ENCODE results near the gene EYA2.

The EYA2 gene

DNA sequence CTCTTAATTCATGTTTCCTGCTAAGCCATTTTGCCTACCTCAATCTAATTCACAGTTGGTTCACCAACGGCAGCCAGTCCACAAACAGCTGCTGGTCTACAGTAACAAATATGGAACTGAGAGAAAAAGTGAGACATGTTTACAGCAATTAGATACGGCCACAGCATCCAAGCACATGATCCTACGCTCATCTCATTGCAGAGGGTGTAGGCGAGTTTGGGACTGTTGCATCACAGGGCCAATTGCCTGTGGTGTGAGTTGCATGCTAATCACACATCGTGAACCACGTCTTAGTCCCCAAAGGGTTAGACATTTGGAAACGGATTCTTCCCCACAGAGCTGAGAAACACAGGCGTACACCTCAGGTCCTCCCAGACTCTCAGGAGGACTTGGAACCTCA, 166.9 kb downstream of the EYA2 start:
- Mint-ChIP-seq H3K27me3 (ENCODE audit: low read depth) (no peaks in the 10 kb centered on the region), H3K4me1 (ENCODE audit: low read depth) (no peaks in the 10 kb centered on the region), H3K4me3 (no peak overlapping the region), H3K9me3 (peaks cover 6% of the 10 kb centered on the region), H3K36me3 (ENCODE audit: low read depth) (no peaks in the 10 kb centered on the region), H3K27ac (no peak overlapping the region)

DNA sequence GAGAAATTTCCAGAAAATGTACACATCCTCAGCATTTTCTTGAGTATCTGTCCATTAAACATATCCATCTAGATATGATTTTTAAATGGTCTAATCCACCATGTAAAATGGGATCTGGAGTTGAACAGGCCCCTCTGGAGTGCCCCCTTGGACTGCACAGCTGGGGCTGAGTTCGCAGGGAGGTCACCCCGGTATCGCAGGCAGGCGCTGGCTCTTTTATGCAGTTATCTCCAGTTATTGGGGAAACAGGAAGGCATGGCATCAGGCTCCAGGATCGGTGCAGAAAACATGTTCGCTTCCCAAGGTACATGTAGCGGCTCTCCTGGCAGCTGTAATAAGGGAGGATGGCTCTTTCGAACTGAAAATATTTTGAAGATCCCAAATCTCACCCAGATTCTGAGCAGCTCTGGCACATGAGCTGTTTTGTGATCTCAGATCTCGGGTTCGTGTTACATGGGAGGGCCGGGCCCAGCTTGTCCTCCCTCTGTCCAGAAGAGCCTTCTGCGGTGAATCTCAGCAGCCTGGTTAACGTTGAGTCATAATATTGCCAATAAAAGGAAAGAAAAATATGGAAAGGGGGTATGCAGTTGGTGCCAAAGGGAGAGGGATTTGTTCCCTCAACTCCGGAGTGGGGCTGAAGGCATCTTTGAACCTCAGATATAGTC, 167.7 kb downstream of the EYA2 start:
- no peak overlapping the region for H3K27ac Mint-ChIP-seq
- H3K9me3 Mint-ChIP-seq: peaks cover 11% of the 10 kb centered on the region
- no peaks in the 10 kb centered on the region for H3K27me3 Mint-ChIP-seq (ENCODE audit: low read depth)
- no peak overlapping the region for H3K4me3 Mint-ChIP-seq
- H3K4me1 Mint-ChIP-seq (ENCODE audit: low read depth): no peaks in the 10 kb centered on the region
- H3K36me3 Mint-ChIP-seq (ENCODE audit: low read depth): no peaks in the 10 kb centered on the region

DNA sequence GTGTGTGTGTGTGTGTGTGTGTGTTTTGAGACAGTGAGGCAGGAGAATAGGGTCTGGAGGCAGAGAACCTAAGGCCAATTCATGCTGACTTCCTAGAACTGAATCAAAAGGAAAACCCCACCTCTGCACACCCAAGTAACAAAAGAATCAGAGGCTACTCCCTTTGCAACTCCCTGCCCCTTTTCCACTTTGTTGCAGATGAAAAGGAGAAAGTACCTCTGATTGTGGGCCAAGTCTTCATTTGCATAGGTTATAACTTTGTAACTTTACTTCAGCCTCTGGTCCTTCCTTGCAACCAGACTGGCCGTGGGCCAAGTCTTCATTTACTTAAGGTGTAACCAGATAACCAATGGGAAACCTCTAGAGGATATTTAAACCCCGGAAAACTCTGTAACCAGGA, 168.8 kb downstream of the EYA2 start:
- Mint-ChIP-seq H3K27ac (no peak overlapping the region), H3K9me3 (peaks cover 21% of the 10 kb centered on the region), H3K27me3 (ENCODE audit: low read depth) (no peaks in the 10 kb centered on the region), H3K4me1 (ENCODE audit: low read depth) (no peaks in the 10 kb centered on the region), H3K4me3 (no peak overlapping the region), H3K36me3 (ENCODE audit: low read depth) (no peaks in the 10 kb centered on the region)

DNA sequence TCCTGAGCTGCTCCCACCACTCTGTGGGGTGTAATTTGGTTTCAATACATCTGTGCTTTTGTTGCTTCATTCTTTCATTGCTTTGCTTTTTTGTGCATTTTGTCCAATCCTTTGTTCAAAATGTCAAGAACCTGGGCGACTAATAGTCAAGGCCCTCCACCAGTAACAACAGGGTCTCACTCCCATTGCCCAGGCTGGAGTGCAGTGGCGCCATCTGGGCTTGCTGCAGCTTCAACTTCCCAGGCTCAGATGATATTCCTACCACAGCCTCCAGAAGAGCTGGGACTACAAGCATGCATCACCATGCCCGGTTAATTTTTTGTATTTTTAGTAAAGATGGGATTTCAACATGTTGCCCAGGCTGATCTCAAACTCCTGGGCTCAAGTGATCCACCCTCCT, 169.2 kb downstream of the EYA2 start:
- no peaks in the 10 kb centered on the region for H3K27me3 Mint-ChIP-seq (ENCODE audit: low read depth)
- no peaks in the 10 kb centered on the region for H3K36me3 Mint-ChIP-seq (ENCODE audit: low read depth)
- peaks cover 25% of the 10 kb centered on the region for H3K9me3 Mint-ChIP-seq
- no peak overlapping the region for H3K27ac Mint-ChIP-seq
- H3K4me3 Mint-ChIP-seq: no peak overlapping the region
- no peaks in the 10 kb centered on the region for H3K4me1 Mint-ChIP-seq (ENCODE audit: low read depth)

DNA sequence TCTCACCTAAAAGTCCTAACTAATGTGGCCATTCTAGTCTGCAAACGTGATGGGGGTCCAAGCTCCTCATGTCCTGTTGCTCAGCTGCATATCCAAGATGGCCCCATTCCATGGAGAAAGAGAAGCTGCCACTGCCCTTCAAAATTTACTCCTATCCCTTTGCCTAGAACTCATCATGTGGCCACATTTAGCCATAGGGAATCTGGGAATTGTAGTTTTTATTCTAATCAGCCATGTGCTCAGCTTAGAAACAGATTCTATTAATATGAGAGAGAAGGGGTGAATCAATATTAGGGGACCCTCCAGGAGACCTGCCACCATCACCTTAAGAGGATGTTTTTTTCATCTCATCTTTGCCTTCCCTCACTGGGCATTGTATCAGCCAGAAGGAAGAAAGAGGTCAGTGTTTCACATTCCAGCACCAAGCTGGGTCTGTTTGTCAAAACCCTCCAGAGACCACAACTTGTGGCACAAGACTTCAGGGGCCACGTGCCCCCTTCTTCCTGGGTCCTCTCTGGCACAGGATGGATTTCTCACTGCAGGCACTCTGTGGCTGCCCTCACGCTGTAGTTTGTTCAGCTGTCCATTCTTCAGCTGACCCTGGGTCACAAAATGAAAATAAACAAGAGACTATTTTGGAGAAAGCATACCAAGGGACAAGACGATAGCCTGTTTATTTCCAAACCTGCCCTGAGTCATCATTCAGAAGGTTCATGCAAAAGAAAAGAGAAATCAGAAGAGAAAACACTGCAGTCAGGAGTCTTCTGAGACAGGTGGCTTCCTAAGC, 172.0 kb downstream of the EYA2 start:
- Mint-ChIP-seq H3K27ac (no peak overlapping the region), H3K4me3 (no peak overlapping the region), H3K4me1 (ENCODE audit: low read depth) (no peaks in the 10 kb centered on the region), H3K9me3 (peaks cover 27% of the 10 kb centered on the region), H3K36me3 (ENCODE audit: low read depth) (no peaks in the 10 kb centered on the region), H3K27me3 (ENCODE audit: low read depth) (no peaks in the 10 kb centered on the region)

DNA sequence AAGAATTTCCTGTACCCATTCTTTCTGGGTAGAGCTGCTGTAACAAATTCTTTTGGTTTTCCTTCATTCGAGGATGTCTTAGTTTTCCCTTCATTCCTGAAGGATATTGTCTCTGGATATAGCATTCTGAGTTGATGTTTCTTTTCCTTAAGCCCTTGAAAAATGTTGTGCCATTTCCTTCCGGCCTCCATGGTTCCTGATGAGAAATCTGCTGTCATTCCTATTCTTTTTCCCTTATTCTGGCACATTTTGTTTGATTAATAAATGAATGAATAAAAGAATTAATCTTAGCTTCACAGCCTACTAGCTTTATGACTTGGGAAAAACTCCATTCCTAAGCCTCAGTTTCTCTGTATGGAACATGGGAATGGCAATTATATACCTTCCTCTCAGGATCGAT, 173.1 kb downstream of the EYA2 start:
- Mint-ChIP-seq H3K4me1 (ENCODE audit: low read depth) (no peaks in the 10 kb centered on the region), H3K4me3 (no peak overlapping the region), H3K27me3 (ENCODE audit: low read depth) (no peaks in the 10 kb centered on the region), H3K36me3 (ENCODE audit: low read depth) (no peaks in the 10 kb centered on the region), H3K27ac (no peak overlapping the region), H3K9me3 (peaks cover 27% of the 10 kb centered on the region)

DNA sequence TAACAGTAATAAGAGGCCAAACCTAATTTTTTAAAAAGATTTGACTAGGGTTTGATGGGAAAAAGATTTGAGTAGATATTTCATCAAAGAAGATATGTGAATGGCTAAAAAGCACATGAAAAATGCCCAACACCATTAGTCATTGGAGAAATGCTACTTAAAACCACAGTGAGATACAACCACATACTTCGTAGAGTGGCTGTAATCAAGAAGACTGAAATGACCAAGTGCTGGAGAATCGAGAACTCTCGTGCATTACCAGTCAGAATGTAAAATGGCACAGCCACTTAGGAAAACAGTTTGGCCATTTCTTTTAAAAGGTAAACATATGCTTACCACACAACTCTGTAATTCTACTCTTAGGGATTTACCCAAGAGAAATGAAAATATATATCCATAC, 175.5 kb downstream of the EYA2 start:
- Mint-ChIP-seq H3K9me3 (peaks cover 27% of the 10 kb centered on the region), H3K4me3 (no peak overlapping the region)

DNA sequence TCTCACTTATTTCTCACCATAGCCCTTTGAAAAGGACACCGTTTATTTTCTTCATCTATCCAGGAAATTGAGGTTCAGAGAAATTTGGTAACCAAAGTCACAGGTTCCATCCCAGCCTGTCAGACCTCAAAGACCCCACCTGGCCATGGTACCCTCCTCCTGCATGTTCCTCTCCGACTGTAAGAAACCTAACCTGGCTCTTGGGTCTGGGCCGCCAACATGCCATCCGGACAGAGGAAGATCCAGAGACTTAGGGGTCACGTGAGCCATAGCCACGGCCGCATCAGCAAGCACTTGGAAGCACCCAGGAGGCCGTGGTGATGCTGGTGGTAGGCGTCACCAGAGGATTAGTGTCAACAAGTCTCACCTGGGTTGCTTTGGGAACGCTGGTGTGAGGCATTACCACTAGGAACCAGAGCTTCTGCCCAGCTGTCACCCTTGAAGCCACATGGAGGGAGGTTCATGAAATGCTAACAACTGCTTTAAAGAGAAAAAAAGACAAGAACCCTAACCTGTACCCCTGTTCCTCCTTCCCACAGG, 177.1 kb downstream of the EYA2 start:
- Mint-ChIP-seq H3K4me3 (no peak overlapping the region), H3K4me1 (ENCODE audit: low read depth) (no peaks in the 10 kb centered on the region), H3K27ac (no peak overlapping the region), H3K36me3 (ENCODE audit: low read depth) (no peaks in the 10 kb centered on the region), H3K27me3 (ENCODE audit: low read depth) (no peaks in the 10 kb centered on the region), H3K9me3 (peaks cover 35% of the 10 kb centered on the region)

More for the DNA sequence above, 175.5 kb downstream of the EYA2 start:
- H3K27ac Mint-ChIP-seq: no peak overlapping the region
- H3K4me1 Mint-ChIP-seq (ENCODE audit: low read depth): no peaks in the 10 kb centered on the region
- no peaks in the 10 kb centered on the region for H3K27me3 Mint-ChIP-seq (ENCODE audit: low read depth)
- no peaks in the 10 kb centered on the region for H3K36me3 Mint-ChIP-seq (ENCODE audit: low read depth)

DNA sequence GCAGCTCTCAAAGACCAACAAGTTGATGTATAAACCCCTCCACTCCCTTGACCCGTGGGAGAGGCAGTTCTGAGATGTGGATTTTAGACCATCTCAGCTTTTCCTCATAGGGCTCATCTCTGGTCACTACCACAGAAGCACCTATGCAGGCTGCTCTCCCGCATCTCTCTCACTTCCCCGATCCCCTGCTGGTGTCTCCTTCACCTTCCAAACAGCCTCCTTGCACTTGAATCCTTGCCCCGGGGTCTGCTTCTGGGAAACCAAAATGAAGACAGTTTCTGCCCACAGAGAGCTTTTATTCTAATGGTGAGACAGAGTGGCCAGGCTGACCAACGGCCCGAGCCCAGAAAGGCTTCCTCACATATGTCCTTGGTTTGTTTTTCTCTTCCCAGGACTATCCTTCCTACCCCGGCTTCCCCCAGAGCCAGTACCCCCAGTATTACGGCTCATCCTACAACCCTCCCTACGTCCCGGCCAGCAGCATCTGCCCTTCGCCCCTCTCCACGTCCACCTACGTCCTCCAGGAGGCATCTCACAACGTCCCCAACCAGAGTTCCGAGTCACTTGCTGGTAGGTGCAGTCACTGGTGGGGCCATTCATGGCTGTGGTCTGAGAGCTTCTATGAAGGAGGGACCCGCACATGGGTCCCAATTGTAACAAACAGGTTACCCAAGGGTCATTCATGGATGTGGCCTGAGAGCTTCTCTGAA, 179.3 kb downstream of the EYA2 start:
- H3K4me3 Mint-ChIP-seq: no peak overlapping the region

DNA sequence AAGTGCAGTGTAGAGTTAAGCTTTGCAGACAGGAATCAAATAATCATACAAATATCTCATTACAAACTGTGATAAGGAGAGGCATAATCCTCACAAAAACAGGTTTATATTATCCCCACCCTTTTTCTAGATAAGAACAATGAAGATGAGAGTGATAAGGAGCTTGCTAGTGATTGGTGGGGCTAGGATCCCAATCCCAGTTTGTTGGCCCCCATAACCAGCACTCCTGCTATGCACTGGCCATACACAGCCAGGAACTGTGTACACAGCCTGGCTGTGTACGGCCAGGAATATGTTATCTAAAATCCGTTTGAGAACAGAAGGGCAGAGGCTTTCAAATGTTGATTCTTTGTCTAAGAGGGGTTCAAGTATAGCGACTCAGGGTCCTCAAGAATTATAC, 180.6 kb downstream of the EYA2 start:
- H3K27ac Mint-ChIP-seq: no peak overlapping the region
- H3K4me1 Mint-ChIP-seq (ENCODE audit: low read depth): no peaks in the 10 kb centered on the region
- no peak overlapping the region for H3K4me3 Mint-ChIP-seq
- H3K36me3 Mint-ChIP-seq (ENCODE audit: low read depth): no peaks in the 10 kb centered on the region
- H3K9me3 Mint-ChIP-seq: peaks cover 21% of the 10 kb centered on the region
- no peaks in the 10 kb centered on the region for H3K27me3 Mint-ChIP-seq (ENCODE audit: low read depth)

More for the DNA sequence above, 179.3 kb downstream of the EYA2 start:
- Mint-ChIP-seq H3K36me3 (ENCODE audit: low read depth) (no peaks in the 10 kb centered on the region), H3K9me3 (peaks cover 23% of the 10 kb centered on the region), H3K27ac (no peak overlapping the region), H3K4me1 (ENCODE audit: low read depth) (no peaks in the 10 kb centered on the region), H3K27me3 (ENCODE audit: low read depth) (no peaks in the 10 kb centered on the region)

DNA sequence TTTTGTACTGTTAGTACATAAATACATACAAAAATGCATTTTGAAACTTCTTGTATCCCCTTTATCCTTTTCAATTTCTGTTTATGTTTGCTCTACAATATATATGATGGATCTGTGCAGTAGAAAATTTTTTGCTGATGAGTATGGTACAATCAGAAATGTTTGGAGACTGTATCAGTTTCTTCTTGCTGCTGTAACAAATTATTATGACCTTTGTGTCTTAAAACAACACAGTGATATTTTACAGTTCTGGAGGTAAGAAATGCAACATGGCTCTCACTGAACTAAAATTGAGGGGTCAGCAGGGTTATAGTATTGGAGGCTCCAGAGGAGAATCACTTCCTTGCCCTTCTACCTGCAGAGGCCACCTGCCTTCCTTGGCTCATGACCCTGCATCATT, 184.4 kb downstream of the EYA2 start:
- Mint-ChIP-seq H3K4me3 (no peak overlapping the region), H3K4me1 (ENCODE audit: low read depth) (no peaks in the 10 kb centered on the region), H3K27ac (no peak overlapping the region), H3K36me3 (ENCODE audit: low read depth) (no peaks in the 10 kb centered on the region), H3K27me3 (ENCODE audit: low read depth) (peaks cover 4% of the 10 kb centered on the region), H3K9me3 (peaks cover 18% of the 10 kb centered on the region)

DNA sequence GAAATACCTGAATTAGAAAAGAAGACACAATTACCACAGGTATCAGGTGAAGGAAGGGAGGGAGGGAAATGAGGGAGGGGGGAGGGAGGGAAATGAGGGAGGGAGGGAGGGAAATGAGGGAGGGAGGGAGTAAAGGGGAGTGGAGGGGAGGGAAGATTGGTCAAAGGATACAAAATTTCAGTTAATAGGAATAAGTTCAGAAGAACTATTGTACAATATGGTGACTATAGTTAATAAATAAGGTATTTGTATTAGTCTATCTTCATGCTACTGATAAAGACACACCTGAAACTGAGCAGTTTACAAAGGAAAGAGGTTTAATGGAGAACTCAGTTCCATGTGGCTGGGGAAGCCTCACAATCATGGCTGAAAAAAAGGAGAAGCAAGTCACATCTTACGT, 185.7 kb downstream of the EYA2 start:
- H3K9me3 Mint-ChIP-seq: peaks cover 17% of the 10 kb centered on the region
- no peaks in the 10 kb centered on the region for H3K4me1 Mint-ChIP-seq (ENCODE audit: low read depth)
- H3K27ac Mint-ChIP-seq: no peak overlapping the region

DNA sequence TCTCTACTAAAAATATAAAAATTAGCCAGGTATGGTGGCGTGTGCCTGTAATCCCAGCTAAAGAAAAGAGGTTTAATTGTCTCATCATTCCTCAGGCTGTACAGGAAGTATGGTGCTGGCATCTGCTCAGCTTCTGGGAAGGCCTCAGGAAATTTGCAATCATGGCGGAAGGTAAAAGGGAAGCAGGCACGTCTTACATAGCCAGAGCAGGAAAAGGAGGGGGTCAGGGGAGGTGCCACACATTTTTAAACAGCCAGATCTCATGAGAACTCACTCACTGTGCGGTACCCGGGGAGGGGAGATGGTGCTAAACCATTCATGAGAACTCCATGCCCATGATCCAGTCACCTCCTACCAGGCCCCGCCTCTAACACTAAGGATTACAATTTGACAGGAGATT, 191.7 kb downstream of the EYA2 start:
- H3K9me3 Mint-ChIP-seq: no peaks in the 10 kb centered on the region
- peaks cover 4% of the 10 kb centered on the region for H3K27me3 Mint-ChIP-seq (ENCODE audit: low read depth)
- H3K27ac Mint-ChIP-seq: no peak overlapping the region
- no peak overlapping the region for H3K4me3 Mint-ChIP-seq
- no peaks in the 10 kb centered on the region for H3K36me3 Mint-ChIP-seq (ENCODE audit: low read depth)
- no peaks in the 10 kb centered on the region for H3K4me1 Mint-ChIP-seq (ENCODE audit: low read depth)

More for the DNA sequence above, 185.7 kb downstream of the EYA2 start:
- no peaks in the 10 kb centered on the region for H3K36me3 Mint-ChIP-seq (ENCODE audit: low read depth)
- peaks cover 4% of the 10 kb centered on the region for H3K27me3 Mint-ChIP-seq (ENCODE audit: low read depth)
- no peak overlapping the region for H3K4me3 Mint-ChIP-seq

DNA sequence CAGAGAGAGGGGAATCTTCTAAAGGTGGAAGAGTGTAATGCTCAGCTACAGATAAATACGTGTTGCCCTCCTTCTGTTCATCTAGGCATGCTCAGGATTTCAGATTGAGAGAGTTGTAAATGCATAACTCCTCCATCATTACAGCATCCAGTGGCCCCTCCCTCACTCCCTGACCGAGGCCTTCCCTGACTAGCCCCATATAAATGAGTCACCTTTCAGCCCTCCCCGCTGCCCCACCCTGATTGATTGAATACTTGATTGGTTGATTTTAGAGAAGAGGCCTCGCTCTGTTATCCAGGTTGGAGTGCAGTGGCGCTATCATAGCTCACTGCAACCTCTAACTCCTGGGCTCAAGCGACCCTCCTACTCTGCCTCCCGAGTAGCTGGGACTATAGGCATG, 193.7 kb downstream of the EYA2 start:
- Mint-ChIP-seq H3K4me1 (ENCODE audit: low read depth) (no peaks in the 10 kb centered on the region), H3K27me3 (ENCODE audit: low read depth) (no peaks in the 10 kb centered on the region), H3K4me3 (no peak overlapping the region), H3K36me3 (ENCODE audit: low read depth) (no peaks in the 10 kb centered on the region), H3K27ac (no peak overlapping the region), H3K9me3 (no peaks in the 10 kb centered on the region)

DNA sequence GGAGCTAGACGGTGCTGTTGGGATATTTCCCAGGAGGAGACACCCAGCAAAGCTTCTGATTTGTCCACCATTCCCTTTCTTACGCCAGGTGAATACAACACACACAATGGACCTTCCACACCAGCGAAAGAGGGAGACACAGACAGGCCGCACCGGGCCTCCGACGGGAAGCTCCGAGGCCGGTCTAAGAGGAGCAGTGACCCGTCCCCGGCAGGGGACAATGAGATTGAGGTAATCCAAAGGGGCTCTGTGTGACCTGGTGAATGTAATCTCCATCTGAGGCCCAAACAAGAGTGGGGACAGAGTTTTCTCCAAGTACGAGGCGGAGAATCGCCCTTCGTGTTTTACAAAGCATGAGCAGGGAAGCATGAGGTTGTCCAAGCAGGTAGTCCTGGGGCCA, 194.5 kb downstream of the EYA2 start:
- Mint-ChIP-seq H3K4me1 (ENCODE audit: low read depth) (no peaks in the 10 kb centered on the region), H3K36me3 (ENCODE audit: low read depth) (no peaks in the 10 kb centered on the region), H3K27ac (no peak overlapping the region), H3K9me3 (no peaks in the 10 kb centered on the region), H3K27me3 (ENCODE audit: low read depth) (no peaks in the 10 kb centered on the region), H3K4me3 (no peak overlapping the region)

Measured in T-helper 1 cell treated with Interleukin-12 subunit alpha and Interleukin-12 subunit beta and Interleukin-4 antibody, amounts not matched to agents 30 μg/mL and 1 μg/mL, for 36 hours (primary cell).